Cardiac fibroblast (primary cell): ENCODE results near the gene FOXRED2.
A peak's percentile ranks its signal among the peaks of the same experiment; 100 is the strongest.

Experiments
- DNase-seq, 2 donors: peaks; one replicate each; pipeline versions ENCODE4 v3.0.0 to v3.0.0-alpha.2; 2010; ENCODE audit warnings: low read depth in 2 of 2
- H3K4me3 ChIP-seq, 2 donors: replicated peaks in 1 of 2; 1 replicate in 1 of 2; 2 replicates in 1 of 2; pipeline ENCODE4 v1.5.1; 2011; ENCODE audit warnings: low read depth in 2 of 2, low read length in 2 of 2, mild to moderate bottlenecking in 2 of 2, moderate library complexity in 1 of 2
- TF ChIP-seq, protein P1 (sequence below): IDR thresholded peaks from one replicate; pipeline ENCODE4 v1.5.1; 2011; ENCODE audit warnings: low read depth, mild to moderate bottlenecking, low read length, inconsistent platforms

The FOXRED2 gene

DNA sequence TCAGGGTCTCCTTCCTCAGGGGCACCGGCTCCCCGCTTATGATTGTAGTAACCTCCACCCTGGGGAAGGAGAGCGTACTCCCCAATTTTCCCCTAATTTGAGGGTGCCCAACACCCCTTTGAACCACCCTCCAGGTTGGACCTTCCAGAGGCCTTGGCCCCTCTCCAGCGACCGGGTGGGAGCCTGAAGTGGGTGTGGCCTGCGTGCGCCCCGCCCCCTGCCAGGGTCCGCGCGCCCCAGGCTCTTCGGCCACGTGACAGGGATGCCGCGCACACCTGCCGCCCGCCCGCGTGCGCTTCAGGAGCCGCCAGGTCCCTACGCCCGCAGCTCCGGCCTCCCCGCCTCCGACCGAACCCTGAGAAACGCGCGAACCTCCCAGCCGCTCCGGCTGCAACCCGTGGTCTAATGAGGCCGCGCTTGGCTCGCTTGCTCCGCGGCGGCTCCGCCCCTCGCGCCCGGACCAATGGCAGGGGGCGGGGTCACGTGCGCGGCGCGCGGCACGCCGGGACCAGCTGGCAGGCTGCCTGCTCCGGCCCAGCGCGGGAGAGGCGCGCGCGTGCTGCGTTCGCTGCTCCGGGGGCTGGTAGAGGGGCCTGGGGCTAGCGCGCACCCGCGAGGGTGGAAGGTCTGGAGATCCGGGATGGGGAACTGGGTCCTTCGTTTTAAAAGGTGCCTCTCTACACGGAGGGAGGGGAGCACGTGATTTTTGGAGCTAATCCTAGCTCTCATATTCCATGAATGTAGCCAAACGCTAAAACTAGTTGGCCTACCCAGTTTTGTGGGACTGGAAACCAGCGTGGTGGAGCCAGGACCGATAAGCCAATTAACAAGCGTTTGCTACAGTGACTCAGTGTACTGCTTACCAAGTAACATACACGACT, at the start of gene FOXRED2:
FOXRED2 (minus strand) TSS at position 404 of the 881 bp plus-strand sequence. CDS start 618 bp downstream, outside the sequence.
- TF ChIP-seq, protein P1, sequence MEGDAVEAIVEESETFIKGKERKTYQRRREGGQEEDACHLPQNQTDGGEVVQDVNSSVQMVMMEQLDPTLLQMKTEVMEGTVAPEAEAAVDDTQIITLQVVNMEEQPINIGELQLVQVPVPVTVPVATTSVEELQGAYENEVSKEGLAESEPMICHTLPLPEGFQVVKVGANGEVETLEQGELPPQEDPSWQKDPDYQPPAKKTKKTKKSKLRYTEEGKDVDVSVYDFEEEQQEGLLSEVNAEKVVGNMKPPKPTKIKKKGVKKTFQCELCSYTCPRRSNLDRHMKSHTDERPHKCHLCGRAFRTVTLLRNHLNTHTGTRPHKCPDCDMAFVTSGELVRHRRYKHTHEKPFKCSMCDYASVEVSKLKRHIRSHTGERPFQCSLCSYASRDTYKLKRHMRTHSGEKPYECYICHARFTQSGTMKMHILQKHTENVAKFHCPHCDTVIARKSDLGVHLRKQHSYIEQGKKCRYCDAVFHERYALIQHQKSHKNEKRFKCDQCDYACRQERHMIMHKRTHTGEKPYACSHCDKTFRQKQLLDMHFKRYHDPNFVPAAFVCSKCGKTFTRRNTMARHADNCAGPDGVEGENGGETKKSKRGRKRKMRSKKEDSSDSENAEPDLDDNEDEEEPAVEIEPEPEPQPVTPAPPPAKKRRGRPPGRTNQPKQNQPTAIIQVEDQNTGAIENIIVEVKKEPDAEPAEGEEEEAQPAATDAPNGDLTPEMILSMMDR: no peak
- peak within 1 kb of the TSS; percentile 42 to 59 for H3K4me3 ChIP-seq
- peak; percentile 75 to 87 for DNase-seq

DNA sequence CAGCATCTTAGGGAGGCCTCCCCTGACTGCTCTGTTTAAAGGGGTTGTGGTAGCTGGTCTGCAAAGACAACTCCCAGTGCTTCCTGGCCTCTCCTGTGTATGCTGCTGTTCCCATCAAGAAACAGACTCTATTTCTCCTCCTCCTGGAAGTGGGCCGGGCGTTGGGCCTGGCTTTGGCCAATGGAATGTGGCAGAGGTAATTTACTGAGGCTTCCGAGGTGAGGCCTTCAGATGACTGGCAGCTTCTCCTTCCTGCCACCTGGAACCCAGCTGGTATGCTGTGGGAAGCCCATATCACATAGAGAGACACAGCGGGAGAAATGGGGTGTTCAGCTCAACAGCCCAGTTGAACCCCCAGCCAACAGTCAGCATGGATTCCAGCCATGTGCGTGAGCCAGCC, 47.3 kb upstream of the FOXRED2 start:
- no peak overlapping the region for H3K4me3 ChIP-seq
- DNase-seq: no peak
- TF ChIP-seq, protein P1: no peak

DNA sequence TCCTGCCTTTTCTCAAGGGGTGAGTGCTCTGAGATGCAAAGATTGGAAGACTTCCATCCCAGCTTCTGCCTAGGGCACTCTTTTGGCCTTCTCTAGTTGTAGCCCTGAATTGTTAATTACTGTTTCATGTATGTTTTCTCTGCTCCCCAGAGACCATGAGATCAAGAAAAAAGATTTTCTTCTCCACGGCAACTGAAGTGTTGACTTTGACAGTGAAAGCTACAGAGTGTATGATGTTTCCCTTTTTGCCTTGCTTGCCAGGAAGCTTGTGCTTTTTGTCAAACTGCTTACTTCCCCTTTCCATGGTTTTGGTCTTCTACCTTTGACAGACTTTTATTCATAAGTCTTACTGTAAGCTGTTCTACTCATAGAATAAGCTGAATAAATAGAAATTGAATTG, 45.4 kb upstream of the FOXRED2 start:
- TF ChIP-seq, protein P1: no peak
- peak in 1 of 2 donors; percentile 33 for DNase-seq
- no peak overlapping the region for H3K4me3 ChIP-seq

DNA sequence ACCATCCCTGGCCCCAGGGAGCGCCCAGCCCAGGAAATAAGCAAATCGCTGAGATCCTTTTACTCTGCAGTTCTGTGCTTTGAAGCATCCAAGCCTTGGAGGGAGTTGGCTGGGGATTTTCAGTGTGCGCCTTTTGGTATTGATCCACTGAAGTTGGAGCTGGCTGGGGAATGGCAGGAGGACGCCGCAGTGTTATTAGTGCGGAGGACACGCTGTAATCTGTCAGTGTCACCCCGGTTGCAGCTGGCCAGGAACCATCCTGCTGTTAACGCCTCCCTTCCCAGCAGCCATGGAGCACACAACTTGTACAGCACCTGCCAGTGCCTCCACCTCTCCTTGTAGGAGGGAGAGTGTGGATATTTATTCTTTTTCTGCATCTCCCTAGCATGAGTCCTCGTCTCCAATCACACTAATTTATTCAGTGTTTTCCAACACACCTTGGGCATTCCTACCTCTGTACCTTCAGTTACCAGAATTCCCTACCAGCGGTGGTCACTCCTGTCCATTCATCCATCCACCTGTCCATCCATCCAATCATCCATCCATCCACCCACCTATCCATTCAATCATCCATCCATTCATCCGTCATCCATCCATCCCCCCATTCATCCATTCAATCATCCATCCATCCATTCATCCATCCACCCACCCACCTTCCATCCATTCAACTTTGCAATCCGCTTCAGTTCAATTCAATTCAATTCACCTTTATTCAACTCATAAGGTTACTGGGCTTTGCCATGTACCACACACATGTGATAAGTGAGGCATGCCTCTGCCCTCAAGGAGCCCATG, 44.1 kb upstream of the FOXRED2 start:
- H3K4me3 ChIP-seq: no peak overlapping the region
- TF ChIP-seq, protein P1: no peak
- no peak for DNase-seq

DNA sequence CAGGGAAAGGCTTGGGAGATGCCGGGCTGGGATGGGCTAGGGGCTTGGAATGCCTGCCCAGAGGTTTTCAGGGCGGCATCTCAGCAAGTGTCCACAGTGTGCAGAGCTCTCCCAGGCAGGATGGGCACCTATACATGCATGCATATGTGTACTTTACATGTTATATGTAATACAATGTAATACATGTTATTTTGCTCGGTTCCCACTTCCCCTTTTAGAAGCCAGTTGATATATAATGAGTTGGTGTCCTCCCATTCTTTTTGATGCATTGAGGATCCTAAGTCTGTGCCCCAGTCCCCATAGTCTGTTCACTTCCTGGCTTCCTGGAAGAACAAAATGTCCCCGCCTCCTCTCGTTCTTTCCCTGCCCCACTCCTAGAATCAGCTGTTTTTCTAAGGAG, 42.2 kb upstream of the FOXRED2 start:
- DNase-seq: peak in 1 of 2 donors; percentile 13
- TF ChIP-seq, protein P1: no peak
- no peak overlapping the region for H3K4me3 ChIP-seq

DNA sequence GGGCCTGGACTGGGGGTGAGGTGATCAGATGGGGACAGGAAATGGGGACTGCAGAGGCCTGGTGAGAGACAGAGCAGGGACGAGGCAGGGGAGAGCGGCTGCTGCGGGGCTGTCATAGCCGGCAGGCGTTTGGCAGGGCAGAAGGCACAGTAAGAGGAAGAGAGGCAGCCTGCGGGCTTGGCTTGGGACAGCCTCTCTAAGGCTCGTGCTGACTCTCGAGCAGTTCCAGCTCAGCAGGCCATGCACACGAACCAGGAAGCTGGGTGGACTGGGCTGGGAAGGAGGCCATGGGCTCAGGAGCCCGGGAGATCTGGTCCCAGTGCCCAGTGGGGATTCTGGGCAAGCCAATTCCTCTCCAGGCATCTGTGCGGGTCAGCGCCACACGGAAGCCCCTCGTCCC, 41.8 kb upstream of the FOXRED2 start:
- DNase-seq: no peak
- TF ChIP-seq, protein P1: no peak

More for the DNA sequence above, 41.8 kb upstream of the FOXRED2 start:
- H3K4me3 ChIP-seq: no peak overlapping the region
